ENCODE data around the gene MRGPRF.

The MRGPRF gene

GRCh38 chr11:69014084-69014851, 1.2 kb upstream of the MRGPRF start:
- TF ChIP-seq POLR2AphosphoS5 (IDR thresholded peaks at IDR 0.05; ENCODE audit: low read depth, low read length) (no peak), TAF1 (IDR thresholded peaks at IDR 0.05; ENCODE audit: borderline replicate concordance, insufficient read depth, low read length) (no peak), SIN3A (IDR thresholded peaks at IDR 0.05; ENCODE audit: borderline replicate concordance, insufficient read depth, low read length) (no peak), REST (IDR thresholded peaks at IDR 0.05; ENCODE audit: insufficient read depth in 1 of 2, low read depth in 2 of 2, low read length in 2 of 2) (no peak)

- TF ChIP-seq TAF1 (IDR thresholded peaks at IDR 0.05; ENCODE audit: borderline replicate concordance, insufficient read depth, low read length) (no peak), POLR2AphosphoS5 (IDR thresholded peaks at IDR 0.05; ENCODE audit: low read depth, low read length) (no peak), REST (IDR thresholded peaks at IDR 0.05; ENCODE audit: insufficient read depth in 1 of 2, low read depth in 2 of 2, low read length in 2 of 2) (no peak), SIN3A (IDR thresholded peaks at IDR 0.05; ENCODE audit: borderline replicate concordance, insufficient read depth, low read length) (no peak), FOXP2 (optimal IDR thresholded peaks at IDR 0.05; ENCODE audit: borderline replicate concordance, extremely low read depth, extremely low read length, insufficient read depth) (no peak)
Observed at GRCh38 chr11:69012092-69013008, 696 bp downstream of the MRGPRF start.

GRCh38 chr11:69011624-69012091, 1.4 kb downstream of the MRGPRF start:
- TF ChIP-seq TAF1 (IDR thresholded peaks at IDR 0.05; ENCODE audit: borderline replicate concordance, insufficient read depth, low read length) (no peak), FOXP2 (optimal IDR thresholded peaks at IDR 0.05; ENCODE audit: borderline replicate concordance, extremely low read depth, extremely low read length, insufficient read depth) (no peak), SIN3A (IDR thresholded peaks at IDR 0.05; ENCODE audit: borderline replicate concordance, insufficient read depth, low read length) (no peak), POLR2AphosphoS5 (IDR thresholded peaks at IDR 0.05; ENCODE audit: low read depth, low read length) (no peak), REST (IDR thresholded peaks at IDR 0.05; ENCODE audit: insufficient read depth in 1 of 2, low read depth in 2 of 2, low read length in 2 of 2) (no peak)

- TF ChIP-seq TAF1 (IDR thresholded peaks at IDR 0.05; ENCODE audit: borderline replicate concordance, insufficient read depth, low read length) (no peak), REST (IDR thresholded peaks at IDR 0.05; ENCODE audit: insufficient read depth in 1 of 2, low read depth in 2 of 2, low read length in 2 of 2) (no peak), SIN3A (IDR thresholded peaks at IDR 0.05; ENCODE audit: borderline replicate concordance, insufficient read depth, low read length) (no peak), POLR2AphosphoS5 (IDR thresholded peaks at IDR 0.05; ENCODE audit: low read depth, low read length) (no peak), FOXP2 (optimal IDR thresholded peaks at IDR 0.05; ENCODE audit: borderline replicate concordance, extremely low read depth, extremely low read length, insufficient read depth) (no peak)
Observed at GRCh38 chr11:69010964-69011623, 2.0 kb downstream of the MRGPRF start.

All from PFSK-1 (cell line).